CD4-positive, alpha-beta T cell treated with Interleukin-6 for 4 hours (primary cell): ENCODE results near the gene CLRN2.
"Not testable (repeated sequence)": the region's sequence is repeated elsewhere in the genome, so short reads cannot be mapped to it uniquely, and the experiment has no call there.

Experiments used
- DNase-seq: peaks from one replicate; pipeline ENCODE4 v3.0.0-alpha.2; 2020; ENCODE audit warnings: mixed read lengths

CLRN2 gene

DNA sequence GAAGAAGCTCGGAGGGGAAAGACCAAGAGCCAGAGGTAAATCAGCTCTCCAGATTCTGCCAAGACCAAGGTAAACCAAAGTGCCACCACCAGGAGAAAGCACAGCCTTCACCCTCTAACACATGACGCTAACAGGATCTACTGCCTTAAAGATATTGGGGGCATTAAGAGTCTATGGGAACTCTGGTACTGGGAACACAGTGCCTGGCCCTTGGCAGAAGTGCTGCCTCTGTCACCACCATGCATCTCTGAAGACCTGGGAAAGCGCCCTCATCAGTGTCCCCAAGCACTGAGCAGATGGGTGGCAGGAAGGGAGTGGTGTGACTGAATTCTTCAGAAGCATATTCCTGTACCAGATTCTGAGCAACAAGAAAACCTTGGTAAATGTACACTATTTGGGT is 4.4 kb upstream of the CLRN2 start:
- DNase-seq = no peak

DNA sequence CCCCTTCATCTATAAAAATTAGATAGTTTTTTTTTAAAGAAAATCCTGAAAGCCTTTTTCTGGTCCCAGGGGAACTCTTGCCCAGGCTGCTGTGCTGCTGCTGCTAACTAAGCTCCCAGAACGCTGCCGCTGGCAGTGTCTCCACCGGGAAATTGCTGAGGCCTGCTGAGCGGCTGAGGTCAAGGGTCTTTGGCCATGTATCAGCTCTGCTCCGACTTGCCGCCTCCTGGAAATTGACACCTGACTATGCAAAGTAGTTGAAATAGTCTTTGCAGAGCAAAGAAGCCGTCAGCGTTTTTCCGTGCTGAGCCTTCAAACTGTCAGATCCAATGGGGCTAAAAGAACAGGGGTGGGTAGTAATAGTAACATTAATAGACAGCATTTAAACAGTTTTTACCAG is 3.9 kb upstream of the CLRN2 start:
- no peak for DNase-seq

DNA sequence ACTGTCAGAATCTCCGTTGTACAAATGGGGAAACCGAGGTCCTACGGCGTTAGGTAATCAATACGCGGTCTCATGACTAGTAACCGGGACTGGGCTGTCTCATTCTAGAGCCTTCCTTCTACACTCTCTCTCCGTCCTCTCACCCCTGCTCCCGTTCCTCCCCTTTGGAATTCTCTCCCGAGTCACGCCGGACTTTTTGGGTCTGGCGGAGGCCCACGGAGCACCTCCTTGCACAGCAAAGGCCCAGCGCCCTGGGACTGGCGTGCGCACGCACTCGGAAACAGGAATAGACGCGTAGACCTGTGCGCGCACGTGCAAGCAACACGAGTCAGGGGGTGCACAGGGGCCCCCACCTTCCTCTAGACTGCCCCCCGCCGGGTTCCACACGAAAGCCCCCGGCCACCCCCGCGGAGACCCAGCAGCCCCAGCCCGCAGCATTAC is 3.4 kb upstream of the CLRN2 start:
- DNase-seq = peak; percentile 65

DNA sequence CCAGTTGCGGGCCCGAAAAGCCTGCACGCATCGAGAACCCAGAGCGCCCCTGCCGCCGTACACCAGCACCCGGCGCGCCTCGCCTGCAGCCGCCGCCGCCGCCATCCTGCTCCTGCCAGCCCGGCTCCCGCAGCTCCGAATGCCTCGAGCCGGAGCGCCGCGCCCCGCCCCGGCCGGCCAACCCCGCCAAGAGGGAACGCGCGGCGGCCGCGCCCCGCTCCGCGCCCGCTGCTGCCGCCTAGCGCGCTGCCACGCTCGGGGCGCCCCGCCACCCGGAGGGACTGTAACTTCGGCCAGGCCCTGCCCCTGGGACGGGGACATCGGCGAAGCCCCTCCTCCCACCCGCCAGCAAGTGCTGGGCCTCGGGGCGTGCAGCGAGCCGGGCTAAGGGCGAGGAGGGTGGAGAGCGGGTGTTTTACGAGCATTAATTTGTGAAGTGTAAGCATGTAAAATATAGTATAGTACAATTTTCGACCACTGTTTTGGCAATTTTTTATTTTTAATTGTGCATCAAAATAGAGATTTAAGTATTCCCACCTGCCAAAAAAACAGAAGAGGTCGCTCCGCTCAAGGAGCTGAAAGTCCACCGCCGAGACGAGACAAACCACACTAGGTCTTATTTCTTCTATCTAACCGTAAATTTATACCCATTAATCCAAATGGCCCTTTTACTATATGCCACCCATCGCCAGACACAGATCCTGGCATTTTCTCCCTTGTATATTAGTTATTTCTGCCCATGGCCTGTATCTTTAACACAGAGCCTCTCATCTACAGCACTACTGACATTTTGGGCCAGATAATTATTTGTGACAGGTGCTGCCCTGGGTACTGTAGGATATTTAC is 2.8 kb upstream of the CLRN2 start, which contains the start of gene QDPR:
Gene QDPR (minus strand): TSS at position 141 of the 846 bp plus-strand sequence. CDS start 36 bp downstream, at position 105.
- peak; percentile 79 for DNase-seq

DNA sequence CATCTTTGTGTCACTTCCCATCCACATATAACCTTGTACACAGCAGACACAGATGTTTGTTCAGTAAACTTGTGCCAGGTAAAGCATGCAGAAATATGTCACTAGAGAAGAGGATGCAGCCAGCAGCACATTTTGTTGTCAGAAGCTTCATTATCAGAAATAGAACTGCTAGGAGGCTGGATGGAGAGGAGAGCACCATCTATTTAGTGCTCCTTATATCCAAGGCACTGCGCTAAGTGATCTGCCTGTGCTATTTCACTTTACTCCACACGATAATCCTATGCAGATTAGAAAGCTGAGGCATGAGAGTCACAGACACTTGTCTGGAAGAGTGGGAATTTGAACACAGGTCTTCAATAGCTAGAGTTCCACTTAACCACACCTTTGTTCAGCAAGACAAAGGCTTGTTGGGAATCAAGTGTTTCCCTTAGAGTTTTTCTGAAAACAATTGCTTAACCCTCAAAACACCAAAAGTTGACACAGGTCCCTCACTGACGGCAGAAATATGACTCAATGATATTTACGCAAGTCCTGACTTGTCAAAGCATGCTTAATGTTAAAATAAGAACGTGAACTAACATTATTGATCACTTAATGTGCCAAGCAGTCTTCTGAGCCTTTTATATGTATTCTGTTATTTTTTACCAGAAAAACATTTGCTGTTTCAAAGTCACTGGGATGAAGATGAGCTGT is 1.8 kb upstream of the CLRN2 start:
- no peak for DNase-seq

DNA sequence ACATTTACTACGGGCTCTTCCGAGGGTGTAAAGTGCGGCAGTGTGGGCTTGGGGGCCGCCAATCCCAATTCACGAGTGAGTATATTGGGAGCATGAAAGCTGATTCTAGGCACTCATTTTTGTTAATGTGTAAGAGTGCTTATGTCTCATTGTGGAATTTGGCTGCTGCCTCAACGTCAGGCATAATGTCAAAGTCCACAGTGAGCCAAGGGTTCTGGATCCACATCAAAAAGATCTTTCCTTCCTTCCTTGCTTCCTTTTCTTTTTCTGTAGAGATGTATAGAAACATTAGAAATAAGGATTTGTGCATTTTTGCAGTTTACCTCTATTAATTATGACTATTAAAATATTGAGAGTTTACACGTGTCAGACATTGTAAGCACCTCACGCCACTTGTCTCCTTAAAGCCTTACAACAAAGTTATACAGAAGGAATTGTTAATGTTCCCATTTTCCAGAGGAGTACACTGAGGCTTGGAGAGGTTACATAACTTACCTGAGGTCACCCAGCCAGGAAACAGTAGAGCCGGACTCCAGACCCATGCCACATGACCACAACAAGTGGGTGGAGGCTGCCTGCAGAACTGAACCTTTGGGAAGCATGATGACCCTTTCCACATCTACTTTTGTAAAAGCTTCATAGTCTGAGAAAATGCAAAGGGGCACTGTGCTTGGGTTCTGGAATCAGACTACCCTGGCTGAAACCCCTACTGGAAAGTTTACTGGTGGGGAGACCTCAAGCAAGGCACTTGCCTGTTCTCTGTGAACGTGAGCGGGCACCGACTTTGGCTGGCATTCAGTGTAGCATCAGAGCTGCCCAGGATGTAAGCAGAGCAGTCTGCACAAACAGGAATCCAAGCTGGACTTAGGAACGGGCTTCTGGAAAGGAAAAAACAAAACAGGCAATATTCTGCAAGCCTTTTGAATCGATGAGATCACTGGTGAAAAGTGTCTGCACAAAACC is 761 bp downstream of the CLRN2 start:
- no peak for DNase-seq

DNA sequence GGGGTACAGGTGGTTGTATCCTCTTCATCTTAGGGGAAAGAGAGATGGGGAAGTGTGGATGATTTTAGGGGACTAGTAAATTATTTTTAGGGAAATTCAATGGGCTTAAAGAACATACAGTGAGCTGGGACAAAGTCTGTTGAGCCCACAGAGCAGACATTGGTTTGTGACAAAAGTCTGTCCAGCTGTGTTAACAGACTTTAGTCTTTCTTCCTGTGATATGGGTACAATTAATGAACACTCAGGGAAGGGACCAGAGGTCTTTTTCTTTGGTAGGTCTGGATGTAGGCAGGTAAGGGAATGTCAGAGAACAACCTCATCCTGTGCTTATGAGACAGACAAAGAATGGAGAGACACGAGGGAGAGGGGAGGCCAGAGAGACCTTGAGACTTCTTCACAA is 2.0 kb downstream of the CLRN2 start:
- DNase-seq = no peak

DNA sequence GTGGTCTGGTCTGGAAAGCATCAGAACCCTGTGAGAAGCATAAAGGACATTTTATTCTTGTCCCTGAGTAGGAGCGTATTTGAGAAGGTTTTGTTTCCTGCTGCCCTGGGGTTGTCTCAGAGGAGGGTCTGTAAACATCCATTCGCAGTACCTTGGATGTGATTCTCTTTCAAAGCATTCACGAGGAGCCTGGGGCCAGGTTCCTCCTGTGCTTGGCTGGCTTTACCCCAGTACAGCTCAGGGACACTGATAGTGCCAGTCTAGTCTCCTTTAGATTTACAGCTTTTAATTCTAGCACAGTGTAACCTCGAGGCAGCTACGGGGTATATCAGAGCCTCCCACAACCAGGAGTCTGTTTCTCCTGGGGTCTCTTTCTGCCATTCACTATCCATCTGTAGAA is 2.7 kb downstream of the CLRN2 start:
- no peak for DNase-seq

DNA sequence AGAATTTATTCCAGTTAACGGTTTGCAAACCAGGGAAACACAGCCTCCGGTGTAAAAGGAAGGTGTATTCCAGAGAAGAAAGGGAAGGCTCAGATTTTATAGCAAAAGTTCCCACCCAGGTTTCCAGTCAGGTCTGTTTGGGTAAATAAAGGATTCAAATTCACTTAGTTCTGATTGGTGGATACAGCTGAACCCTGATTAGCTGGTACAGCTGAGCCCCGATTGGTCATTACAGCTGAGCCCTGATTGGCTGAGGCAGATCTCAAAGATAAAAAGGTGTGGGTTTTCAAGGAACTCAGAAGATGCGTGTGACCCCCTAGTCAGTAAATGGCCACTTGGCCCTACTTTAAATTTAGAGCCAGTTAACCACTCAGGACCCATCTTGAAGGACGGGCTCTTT is 6.6 kb downstream of the CLRN2 start:
- DNase-seq = no peak

DNA sequence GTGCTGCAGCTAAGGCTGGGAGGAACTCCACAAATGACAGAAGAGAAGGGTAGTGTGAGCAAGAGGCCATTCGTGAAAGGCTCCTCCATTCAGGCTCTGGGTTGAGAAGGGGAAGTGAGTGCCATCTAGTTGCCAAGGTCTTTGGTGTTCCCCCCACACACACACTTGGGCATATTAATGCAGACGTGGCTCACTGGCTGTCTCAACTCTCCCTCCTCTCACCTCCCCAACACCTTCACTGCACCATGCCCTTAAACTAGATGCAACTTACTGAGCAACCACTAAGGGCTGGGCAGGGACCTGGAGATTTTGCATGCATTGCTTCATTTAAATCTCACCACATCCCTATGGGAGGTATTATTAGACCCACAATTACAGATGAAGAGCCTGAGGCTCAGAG is 8.7 kb downstream of the CLRN2 start:
- no peak for DNase-seq

DNA sequence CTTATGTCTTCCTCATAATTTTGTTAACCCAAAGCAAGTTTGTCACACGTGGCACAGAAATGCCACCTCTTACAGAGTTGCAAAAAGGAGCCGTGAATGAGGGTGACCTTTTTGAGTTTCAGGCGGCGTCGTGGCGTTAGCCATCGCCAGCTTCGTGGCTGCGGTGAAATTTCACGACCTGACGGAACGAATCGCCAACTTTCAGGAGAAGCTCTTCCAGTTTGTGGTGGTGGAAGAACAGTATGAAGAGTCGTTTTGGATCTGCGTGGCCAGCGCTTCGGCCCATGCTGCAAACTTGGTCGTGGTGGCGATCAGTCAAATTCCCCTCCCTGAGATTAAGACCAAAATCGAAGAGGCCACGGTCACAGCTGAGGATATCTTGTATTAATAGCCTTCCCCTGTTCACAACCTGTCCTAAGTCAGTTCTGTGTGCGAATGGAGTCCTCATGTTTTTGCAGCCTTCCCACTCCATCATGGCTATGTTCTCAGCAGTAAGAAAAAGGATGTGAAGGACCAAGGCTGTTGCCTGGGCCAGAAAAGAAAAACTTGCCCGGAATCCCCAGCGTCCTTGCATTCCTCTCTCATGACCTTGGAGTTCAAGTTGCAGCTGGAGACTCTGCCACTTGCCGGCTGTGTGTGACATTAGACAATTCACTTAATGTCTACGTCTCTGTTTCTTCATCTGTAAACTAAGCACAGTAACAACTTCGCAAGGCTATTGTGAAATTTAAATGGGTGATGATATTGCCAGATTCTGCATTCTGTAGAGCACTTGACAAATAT is 11.9 kb downstream of the CLRN2 start:
- no peak for DNase-seq

DNA sequence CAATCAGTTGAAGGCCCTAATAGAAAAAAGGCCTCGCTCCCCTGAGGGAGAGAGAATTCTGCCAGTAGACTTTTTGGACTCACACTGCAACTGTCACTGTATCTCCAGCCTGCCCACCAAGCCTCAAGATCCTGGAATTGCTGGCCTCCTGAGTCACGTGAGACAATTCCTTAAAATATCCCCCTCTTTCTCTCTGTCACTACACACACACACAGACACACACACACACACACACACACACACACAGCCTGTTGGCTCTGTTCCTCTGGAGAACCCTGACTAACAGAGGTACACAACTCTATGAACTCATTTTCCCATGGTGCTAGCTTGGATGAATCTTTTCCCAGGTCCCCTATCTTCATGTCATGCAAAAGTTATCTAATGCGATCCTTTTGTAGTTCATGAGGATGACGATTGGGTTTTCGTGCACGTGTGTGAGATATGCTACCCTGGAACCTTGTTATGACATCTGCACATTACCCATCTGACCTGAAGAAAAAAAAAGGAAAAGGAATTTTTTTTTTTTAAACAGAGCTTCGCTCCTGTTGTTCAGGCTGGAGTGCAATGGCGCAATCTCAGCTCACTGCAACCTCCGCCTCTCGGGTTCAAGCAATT is 13.7 kb downstream of the CLRN2 start:
- DNase-seq = no peak

DNA sequence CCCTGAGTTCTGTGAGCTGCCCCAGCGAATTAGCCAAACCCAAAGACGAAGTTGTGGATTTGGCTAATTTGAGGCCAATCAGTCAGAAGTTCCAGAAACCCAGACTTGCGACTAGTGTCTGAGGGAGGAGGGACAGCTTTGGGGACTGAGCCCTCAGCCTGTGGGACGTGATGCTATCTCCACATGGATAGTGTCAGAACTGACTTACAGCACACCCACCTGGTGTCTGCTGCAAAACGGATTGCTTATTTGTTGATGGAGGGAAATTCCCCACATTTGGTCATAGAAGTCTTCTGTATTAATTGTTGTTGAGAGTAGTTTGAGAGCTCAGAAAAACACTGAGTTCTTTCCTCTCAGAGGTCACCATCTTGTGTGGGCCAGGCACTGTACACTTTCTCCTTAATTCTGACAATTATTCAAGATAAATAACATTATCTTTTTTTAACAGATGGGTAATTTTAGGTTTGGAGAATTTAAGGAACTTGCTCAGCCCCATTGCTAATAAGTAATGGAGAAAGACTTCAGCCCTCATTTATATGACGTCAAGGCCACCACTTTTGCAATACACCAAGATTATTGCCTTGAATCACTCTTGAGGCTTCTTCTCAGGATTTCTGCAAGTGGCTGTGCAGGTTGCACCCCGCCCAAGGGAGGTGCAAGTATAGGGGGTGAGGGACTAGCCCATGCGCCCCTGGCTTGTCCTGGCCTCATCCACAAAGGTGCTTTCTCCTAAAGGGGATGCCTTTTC is 16.7 kb downstream of the CLRN2 start:
- DNase-seq = no peak

DNA sequence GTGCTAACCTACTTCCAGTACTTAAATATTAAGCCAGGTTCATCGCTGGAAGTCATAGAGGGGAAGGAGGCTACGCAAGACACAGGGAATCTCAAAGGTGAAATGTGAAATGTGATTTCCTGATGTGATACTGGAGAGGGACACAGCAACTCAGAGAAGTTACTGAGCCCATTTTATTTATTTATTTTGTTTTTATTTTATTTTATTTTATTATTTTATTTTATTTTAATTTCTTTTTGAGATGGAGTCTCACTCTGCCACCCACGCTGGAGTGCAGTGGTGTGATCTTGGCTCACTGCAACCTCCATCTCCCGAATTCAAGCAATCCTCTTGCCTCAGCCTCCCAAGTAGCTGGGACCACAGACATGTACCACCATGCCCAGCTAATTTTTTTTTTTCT is 19.7 kb downstream of the CLRN2 start:
- DNase-seq = no peak

DNA sequence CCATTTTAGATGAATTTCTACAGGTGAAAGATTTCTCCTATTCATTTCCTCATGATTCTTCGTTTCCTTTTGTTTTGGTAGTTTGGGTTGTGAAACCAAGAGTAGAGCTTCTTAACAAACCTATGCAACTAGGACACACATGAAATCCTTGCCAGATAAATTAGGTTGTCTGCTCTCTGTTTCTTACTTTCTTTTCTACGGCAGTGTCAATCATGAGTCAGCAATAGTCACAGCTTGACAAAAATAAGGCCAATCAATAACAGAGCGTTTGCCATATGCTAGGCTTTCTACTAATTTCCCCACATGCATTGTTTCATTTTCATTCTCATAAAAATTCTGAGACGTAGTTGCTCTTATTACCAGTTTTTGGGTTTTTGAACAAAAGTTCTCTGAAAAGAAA is 20.3 kb downstream of the CLRN2 start:
- DNase-seq = no peak

DNA sequence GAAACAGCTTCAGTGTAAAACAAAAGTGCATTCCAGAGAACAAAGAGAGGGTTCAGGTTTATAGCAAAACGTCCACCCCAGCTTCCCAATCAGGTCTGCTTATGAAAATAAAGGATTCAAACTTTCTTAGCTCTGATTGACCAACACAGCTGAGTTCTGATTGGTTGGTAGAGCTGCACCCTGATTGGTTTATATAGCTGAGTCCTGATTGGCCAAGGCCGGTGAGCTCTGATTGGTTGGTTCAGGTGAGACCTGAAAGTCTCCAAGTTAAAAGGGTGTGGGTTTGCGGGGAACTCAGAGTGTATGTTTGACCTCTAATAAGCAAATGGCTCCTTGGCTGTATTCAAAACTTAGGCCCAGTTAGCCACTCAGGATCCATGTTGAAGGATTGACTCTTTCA is 20.9 kb downstream of the CLRN2 start:
- DNase-seq = no peak

DNA sequence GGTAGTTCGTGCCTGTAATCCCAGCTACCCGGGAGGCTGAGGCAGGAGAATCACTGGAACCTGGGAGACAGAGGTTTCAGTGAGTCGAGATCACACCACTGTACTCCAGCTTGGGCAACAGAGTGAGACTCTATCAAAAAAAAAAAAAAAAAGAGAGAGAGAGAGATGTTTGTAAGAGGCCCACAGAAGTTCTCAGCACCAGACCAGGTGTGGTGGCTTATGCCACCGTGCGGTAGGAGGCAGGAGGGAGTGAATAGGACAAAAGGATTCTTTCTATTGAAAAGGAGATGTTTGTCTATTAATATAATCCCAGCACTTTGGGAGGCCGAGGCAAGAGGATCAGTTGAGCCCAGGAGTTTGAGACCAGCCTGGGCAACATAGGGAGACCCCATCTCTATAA is 22.1 kb downstream of the CLRN2 start:
- DNase-seq = not testable (repeated sequence)

DNA sequence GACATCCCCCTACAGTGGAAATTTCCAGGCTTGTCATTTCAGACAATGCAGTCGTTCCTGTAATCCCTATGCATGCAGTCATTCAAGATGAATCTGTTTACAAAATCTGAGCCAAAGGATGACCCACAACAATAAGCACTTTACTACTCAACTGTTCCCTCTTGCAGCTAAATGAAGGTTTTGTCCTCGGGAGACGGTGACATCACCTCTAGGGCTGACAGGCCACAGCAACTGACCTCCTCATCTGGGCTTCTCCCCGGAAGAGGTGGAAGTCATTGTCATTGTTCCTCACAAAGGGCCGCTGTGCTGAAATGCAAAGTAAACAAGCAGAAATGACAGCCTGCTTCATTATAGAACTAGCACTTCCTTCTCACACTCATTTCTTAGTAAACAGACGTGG is 29.2 kb downstream of the CLRN2 start:
- no peak for DNase-seq

DNA sequence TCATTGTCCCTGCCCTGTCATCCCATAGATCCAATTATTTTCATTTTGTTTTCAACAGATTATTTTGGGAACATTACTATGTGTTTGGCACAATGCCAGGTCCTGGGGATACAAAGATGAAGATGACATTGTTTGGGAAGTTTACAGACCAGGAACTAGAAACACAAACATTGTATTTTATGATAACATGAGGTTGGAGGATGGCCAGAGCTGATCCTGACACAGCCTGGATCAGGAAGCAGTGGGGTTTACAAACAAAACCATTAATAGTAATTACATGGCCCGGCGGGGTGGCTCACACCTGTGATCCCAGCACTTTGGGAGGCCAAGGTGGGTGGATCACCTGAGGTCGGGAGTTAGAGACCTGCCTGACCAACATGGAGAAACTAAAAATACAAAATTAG is 29.9 kb downstream of the CLRN2 start:
- DNase-seq = no peak

DNA sequence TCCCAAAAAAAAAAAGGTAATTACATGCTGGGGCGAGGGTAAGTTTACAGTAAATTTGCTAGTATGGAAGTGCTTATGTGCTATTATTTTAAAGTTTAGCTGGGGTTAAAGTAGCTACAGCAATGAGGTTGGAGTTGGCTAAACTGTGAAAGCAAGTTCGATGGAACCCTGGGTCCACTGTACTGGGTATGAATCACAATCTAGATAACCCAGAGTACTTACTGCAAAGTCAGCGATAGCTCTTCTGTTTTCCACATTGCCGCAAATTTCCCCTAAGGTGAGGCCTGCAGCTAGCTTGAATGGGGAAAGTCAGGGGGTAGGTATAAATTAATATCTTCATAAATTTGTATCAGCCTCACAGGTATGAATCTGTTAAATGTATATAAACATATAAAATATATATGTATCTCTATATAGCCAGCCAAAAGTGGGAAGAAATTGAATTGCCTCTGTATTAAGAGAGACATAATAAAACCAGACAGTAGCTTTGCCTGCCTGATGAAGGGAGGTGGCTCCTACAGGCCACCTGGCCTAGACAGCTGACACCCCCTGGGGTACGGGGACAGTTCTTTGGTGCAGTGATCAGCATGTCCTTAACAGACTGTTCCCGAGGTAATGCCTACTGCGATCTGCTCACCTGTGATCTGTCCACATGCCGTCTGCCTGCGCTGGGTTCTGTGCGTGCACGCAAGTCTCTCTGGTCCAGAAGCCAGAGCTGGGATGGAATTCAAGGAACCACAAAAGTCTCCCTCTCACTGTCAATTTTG is 30.6 kb downstream of the CLRN2 start:
- no peak for DNase-seq
